SU-DHL-6 (cell line): Measurements from ENCODE around the gene SLX9.

Experiments used
- H2AFZ ChIP-seq: fragments of 200-600 bp; sonication (generic); 2 replicates; pipeline ENCODE4 v1.6.1; 2014; ENCODE audit warnings: low read depth, mild to moderate bottlenecking, moderate library complexity, mixed read lengths, antibody characterized with exemption, low read length; ENCODE audit not compliant: severe bottlenecking
- H3F3A ChIP-seq: fragments of 200-600 bp; shearing (Covaris generic); 2 replicates; pipeline ENCODE4 v1.6.0; 2016; ENCODE audit warnings: antibody characterized with exemption, mild to moderate bottlenecking; ENCODE audit not compliant: insufficient read depth
- H3K27ac ChIP-seq: fragments of 200-600 bp; sonication (generic); 2 replicates; pipeline ENCODE4 v1.5.1; 2016; ENCODE audit warnings: low read depth, mild to moderate bottlenecking, low read length, moderate library complexity, mixed read lengths
- H3K27me3 ChIP-seq: fragments of 200-600 bp; sonication (generic), shearing (Covaris generic); 2 replicates; pipeline ENCODE4 v1.6.0; 2014; ENCODE audit warnings: mild to moderate bottlenecking, low read length
- H3K36me3 ChIP-seq: fragments of 200-600 bp; sonication (generic); 2 replicates; pipeline ENCODE4 v1.6.1; 2014; ENCODE audit warnings: mild to moderate bottlenecking, low read length, mixed read lengths
- H3K4me2 ChIP-seq: fragments of 300-600, 200-600 bp; shearing (Covaris generic), sonication (generic); 2 replicates; pipeline ENCODE4 v1.6.0; 2014; ENCODE audit warnings: low read length, low read depth, mild to moderate bottlenecking; ENCODE audit not compliant: poor library complexity, severe bottlenecking
- H3K4me3 ChIP-seq: fragments of 200-600 bp; sonication (generic); 2 replicates; pipeline ENCODE4 v1.5.1; 2014; ENCODE audit warnings: antibody characterized with exemption, low read length, mild to moderate bottlenecking, mixed read lengths; ENCODE audit not compliant: insufficient read depth, poor library complexity, severe bottlenecking
- H3K79me2 ChIP-seq: fragments of 200-600 bp; sonication (generic); 2 replicates; pipeline ENCODE4 v1.6.1; 2014; ENCODE audit warnings: mild to moderate bottlenecking, low read length, moderate library complexity; ENCODE audit not compliant: insufficient read depth
- H3K9ac ChIP-seq: fragments of 200-600 bp; sonication (generic); 2 replicates; pipeline ENCODE4 v1.7.0; 2014; ENCODE audit warnings: mild to moderate bottlenecking, low read length
- H3K9me2 ChIP-seq: fragments of 200-600 bp; sonication (generic); replicated peaks from 2 replicates; pipeline ENCODE4 v1.6.1; 2014; ENCODE audit warnings: low read length; ENCODE audit not compliant: insufficient read depth
- H3K9me3 ChIP-seq: fragments of 200-600 bp; sonication (generic); 2 replicates; pipeline ENCODE4 v1.6.1; 2014; ENCODE audit warnings: low read length, mixed read lengths; ENCODE audit not compliant: insufficient read depth
- H4K20me1 ChIP-seq: fragments of 200-600 bp; sonication (generic); 2 replicates; pipeline ENCODE4 v1.6.1; 2014; ENCODE audit warnings: low read depth, mild to moderate bottlenecking, antibody characterized with exemption, low read length, moderate library complexity, mixed read lengths
- EZH2phosphoT487 ChIP-seq: fragments of 200-600 bp; sonication (generic), shearing (Covaris generic); conservative IDR thresholded peaks from 2 replicates; pipeline ENCODE4 v1.6.1; 2018; ENCODE audit warnings: mild to moderate bottlenecking, antibody characterized with exemption, low read length, moderate library complexity, mixed read lengths
- TF ChIP-seq, protein P1 (sequence below): fragments of 200-600 bp; sonication (generic); IDR thresholded peaks from one replicate; pipeline ENCODE4 v1.5.1; 2017; ENCODE audit warnings: antibody characterized with exemption, mild to moderate bottlenecking, low read length, moderate library complexity; ENCODE audit not compliant: insufficient read depth, poor library complexity, severe bottlenecking

Gene SLX9

GRCh38 chr21:44954281-44954771, 14.5 kb downstream of the SLX9 start:
- Histone ChIP-seq H3K4me2 (no peak overlapping the region), H3F3A (no peaks in the 10 kb centered on the region), H3K9me3 (no peaks in the 10 kb centered on the region), H3K27me3 (no peaks in the 10 kb centered on the region), H3K79me2 (peaks cover 40% of the 10 kb centered on the region), H3K36me3 (no peaks in the 10 kb centered on the region), H4K20me1 (no peaks in the 10 kb centered on the region), H3K4me3 (no peak overlapping the region), H3K27ac (no peak overlapping the region), H3K9ac (no peak overlapping the region), H2AFZ (no peak overlapping the region), H3K9me2 (no peaks in the 10 kb centered on the region)
- TF ChIP-seq, protein P1, sequence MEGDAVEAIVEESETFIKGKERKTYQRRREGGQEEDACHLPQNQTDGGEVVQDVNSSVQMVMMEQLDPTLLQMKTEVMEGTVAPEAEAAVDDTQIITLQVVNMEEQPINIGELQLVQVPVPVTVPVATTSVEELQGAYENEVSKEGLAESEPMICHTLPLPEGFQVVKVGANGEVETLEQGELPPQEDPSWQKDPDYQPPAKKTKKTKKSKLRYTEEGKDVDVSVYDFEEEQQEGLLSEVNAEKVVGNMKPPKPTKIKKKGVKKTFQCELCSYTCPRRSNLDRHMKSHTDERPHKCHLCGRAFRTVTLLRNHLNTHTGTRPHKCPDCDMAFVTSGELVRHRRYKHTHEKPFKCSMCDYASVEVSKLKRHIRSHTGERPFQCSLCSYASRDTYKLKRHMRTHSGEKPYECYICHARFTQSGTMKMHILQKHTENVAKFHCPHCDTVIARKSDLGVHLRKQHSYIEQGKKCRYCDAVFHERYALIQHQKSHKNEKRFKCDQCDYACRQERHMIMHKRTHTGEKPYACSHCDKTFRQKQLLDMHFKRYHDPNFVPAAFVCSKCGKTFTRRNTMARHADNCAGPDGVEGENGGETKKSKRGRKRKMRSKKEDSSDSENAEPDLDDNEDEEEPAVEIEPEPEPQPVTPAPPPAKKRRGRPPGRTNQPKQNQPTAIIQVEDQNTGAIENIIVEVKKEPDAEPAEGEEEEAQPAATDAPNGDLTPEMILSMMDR = no peak
- TF ChIP-seq EZH2phosphoT487 = no peak

DNA sequence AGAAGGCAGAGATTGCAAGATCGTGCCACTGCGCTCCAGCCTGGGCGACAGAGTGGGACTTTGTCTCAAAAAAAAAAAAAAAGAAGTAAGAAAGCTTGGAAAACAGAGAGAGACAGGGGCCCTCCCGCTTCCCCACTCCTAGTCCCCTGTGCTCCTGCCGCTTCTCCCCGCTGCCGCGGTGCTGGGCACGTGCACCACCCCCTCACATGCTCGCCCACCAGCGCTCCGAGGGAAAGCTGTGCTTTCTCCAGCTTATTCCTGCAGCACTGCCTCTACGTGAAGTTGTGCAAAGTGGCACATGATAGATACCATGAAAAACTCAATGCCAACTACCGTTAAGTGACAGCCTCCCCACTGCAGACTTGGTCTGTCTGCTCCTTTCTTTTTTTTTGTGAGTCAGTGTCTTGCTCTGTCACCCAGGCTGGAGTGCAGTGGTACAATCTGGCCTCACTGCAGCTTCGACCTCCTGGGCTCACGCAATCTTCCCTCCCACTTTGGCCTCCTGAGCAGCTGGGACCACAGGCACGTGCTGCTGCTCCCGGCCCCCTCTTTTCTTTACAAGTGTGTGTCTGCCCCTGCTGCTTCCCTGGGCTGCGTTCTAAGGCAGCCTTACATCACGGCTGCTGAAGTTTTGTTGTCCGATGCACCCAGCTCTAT, 15.4 kb downstream of the SLX9 start:
- no peak overlapping the region for H3K27ac ChIP-seq

GRCh38 chr21:44955798-44956175, 16.0 kb downstream of the SLX9 start:
- peaks cover 35% of the 10 kb centered on the region for H3K79me2 ChIP-seq
- H3K27ac ChIP-seq = no peak overlapping the region

More for the DNA sequence above, 15.4 kb downstream of the SLX9 start:
- Histone ChIP-seq H4K20me1 (no peaks in the 10 kb centered on the region), H3K27me3 (no peaks in the 10 kb centered on the region), H3F3A (no peaks in the 10 kb centered on the region), H3K9ac (no peak overlapping the region), H3K4me3 (no peak overlapping the region), H3K79me2 (peaks cover 38% of the 10 kb centered on the region), H3K4me2 (no peak overlapping the region), H3K9me3 (no peaks in the 10 kb centered on the region), H2AFZ (no peak overlapping the region), H3K36me3 (no peaks in the 10 kb centered on the region), H3K9me2 (no peaks in the 10 kb centered on the region)
- no peak for TF ChIP-seq EZH2phosphoT487
- TF ChIP-seq, protein P1 = no peak

More at GRCh38 chr21:44955798-44956175, 16.0 kb downstream of the SLX9 start:
- Histone ChIP-seq H3K9ac (no peak overlapping the region), H2AFZ (no peak overlapping the region), H3K4me2 (no peak overlapping the region), H3K36me3 (peaks cover 2% of the 10 kb centered on the region; the same call in 1 of the 2 replicates), H3K27me3 (no peaks in the 10 kb centered on the region), H4K20me1 (no peaks in the 10 kb centered on the region), H3K9me3 (no peaks in the 10 kb centered on the region), H3F3A (0 out of 2 replicates have a peak, but pooled peaks cover 2% of the 10 kb centered on the region), H3K4me3 (no peak overlapping the region), H3K9me2 (no peaks in the 10 kb centered on the region)
- TF ChIP-seq, protein P1 = no peak
- TF ChIP-seq EZH2phosphoT487 = no peak
